DOHH2 (cell line): ENCODE measurements around the gene PSMC4.

Experiments
- EZH2phosphoT487 ChIP-seq: fragments of 200-600 bp; sonication (generic); IDR thresholded peaks from 2 replicates; pipeline ENCODE4 v1.6.1; 2017; ENCODE audit warnings: borderline replicate concordance, mild to moderate bottlenecking, antibody characterized with exemption, low read length, moderate library complexity, mixed read lengths
- TF ChIP-seq, protein P1 (sequence below): fragments of 200-600 bp; sonication (generic); IDR thresholded peaks from one replicate; pipeline ENCODE4 v1.5.1; 2014; ENCODE audit warnings: antibody characterized with exemption, mild to moderate bottlenecking, low read depth, low read length; ENCODE audit not compliant: poor library complexity, severe bottlenecking

GRCh38 chr19:39995794-39996193 is 24.8 kb downstream of the PSMC4 start:
- TF ChIP-seq EZH2phosphoT487: no peak
- TF ChIP-seq, protein P1, sequence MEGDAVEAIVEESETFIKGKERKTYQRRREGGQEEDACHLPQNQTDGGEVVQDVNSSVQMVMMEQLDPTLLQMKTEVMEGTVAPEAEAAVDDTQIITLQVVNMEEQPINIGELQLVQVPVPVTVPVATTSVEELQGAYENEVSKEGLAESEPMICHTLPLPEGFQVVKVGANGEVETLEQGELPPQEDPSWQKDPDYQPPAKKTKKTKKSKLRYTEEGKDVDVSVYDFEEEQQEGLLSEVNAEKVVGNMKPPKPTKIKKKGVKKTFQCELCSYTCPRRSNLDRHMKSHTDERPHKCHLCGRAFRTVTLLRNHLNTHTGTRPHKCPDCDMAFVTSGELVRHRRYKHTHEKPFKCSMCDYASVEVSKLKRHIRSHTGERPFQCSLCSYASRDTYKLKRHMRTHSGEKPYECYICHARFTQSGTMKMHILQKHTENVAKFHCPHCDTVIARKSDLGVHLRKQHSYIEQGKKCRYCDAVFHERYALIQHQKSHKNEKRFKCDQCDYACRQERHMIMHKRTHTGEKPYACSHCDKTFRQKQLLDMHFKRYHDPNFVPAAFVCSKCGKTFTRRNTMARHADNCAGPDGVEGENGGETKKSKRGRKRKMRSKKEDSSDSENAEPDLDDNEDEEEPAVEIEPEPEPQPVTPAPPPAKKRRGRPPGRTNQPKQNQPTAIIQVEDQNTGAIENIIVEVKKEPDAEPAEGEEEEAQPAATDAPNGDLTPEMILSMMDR: no peak
